ES-I3 (cell line): Measurements from ENCODE around the gene KAT2B.
"Not testable (repeated sequence)": the region's sequence is repeated elsewhere in the genome, so short reads cannot be mapped to it uniquely, and the experiment has no call there.

ENCODE experiments used
- H3K36me3 ChIP-seq: 2 replicates; pipeline ENCODE4 v1.6.1; 2013; ENCODE audit warnings: mild to moderate bottlenecking, low read length, control low read depth, moderate library complexity; ENCODE audit not compliant: insufficient read depth
- H3K4me1 ChIP-seq: 2 replicates; pipeline ENCODE4 v1.6.1; 2013; ENCODE audit warnings: mild to moderate bottlenecking, control low read depth, low read length; ENCODE audit not compliant: insufficient read depth
- H3K9ac ChIP-seq: 2 replicates; pipeline ENCODE4 v1.6.1; 2013; ENCODE audit warnings: low read depth, mild to moderate bottlenecking, low read length, moderate library complexity
- H3K9me3 ChIP-seq: 2 replicates; pipeline ENCODE4 v1.6.1; 2013; ENCODE audit warnings: mild to moderate bottlenecking, low read length, moderate library complexity; ENCODE audit not compliant: control insufficient read depth, insufficient read depth

KAT2B gene

DNA sequence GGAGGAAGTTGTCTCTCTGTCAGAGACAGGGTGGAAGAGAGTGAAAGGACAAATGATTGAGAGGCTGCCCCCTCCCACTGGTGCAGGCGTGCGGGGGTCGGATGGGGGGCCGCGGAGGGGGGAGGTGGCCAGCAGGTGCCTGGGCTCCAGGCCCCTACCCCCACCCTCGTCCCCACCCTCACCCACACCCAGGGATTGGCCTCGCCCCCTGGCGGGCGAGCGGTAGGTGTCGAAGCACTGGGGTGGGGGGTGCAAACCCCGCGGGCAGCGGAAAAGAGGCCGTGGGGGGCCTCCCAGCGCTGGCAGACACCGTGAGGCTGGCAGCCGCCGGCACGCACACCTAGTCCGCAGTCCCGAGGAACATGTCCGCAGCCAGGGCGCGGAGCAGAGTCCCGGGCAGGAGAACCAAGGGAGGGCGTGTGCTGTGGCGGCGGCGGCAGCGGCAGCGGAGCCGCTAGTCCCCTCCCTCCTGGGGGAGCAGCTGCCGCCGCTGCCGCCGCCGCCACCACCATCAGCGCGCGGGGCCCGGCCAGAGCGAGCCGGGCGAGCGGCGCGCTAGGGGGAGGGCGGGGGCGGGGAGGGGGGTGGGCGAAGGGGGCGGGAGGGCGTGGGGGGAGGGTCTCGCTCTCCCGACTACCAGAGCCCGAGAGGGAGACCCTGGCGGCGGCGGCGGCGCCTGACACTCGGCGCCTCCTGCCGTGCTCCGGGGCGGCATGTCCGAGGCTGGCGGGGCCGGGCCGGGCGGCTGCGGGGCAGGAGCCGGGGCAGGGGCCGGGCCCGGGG lies at the start of gene KAT2B:
TSS of gene KAT2B (plus strand) at position 682 of the 783 bp plus-strand sequence. CDS start at position 714, 32 bp downstream.
- no peaks in the 10 kb centered on the region for H3K36me3 ChIP-seq
- H3K9ac ChIP-seq = peak within 1 kb of the TSS; percentile 72
- no peaks in the 10 kb centered on the region for H3K9me3 ChIP-seq
- 0 out of 2 replicates have a peak, but pooled peaks cover 5% of the 10 kb centered on the region for H3K4me1 ChIP-seq

DNA sequence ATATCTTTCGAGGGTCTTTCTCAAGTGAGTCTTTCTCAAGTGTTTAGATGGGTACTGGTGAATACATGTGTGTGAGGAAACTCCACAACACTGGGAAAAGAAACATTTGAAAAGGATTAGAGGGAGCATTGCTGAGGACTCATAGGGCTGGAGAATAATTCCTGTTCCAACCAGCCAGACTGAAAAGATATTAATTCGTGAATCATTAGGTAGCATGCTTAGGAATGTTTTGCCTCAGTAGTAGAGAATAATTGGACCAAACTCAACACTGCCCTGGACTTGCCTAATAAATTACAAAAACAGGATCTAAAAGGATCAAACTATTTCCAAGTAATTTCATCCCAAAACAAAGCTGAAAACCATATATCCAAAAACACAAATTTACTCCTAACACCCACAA lies 45.5 kb upstream of the KAT2B start:
- Histone ChIP-seq H3K4me1 (no peaks in the 10 kb centered on the region), H3K36me3 (no peaks in the 10 kb centered on the region), H3K9ac (no peak overlapping the region), H3K9me3 (no peaks in the 10 kb centered on the region)

- Histone ChIP-seq H3K4me1 (no peaks in the 10 kb centered on the region), H3K9ac (no peak overlapping the region), H3K36me3 (no peaks in the 10 kb centered on the region), H3K9me3 (no peaks in the 10 kb centered on the region)
Observed at GRCh38 chr3:19997502-19997901, 42.7 kb upstream of the KAT2B start.

GRCh38 chr3:20001932-20002331 lies 38.3 kb upstream of the KAT2B start:
- Histone ChIP-seq H3K36me3 (no peaks in the 10 kb centered on the region), H3K9me3 (no peaks in the 10 kb centered on the region), H3K4me1 (no peaks in the 10 kb centered on the region), H3K9ac (no peak overlapping the region)

DNA sequence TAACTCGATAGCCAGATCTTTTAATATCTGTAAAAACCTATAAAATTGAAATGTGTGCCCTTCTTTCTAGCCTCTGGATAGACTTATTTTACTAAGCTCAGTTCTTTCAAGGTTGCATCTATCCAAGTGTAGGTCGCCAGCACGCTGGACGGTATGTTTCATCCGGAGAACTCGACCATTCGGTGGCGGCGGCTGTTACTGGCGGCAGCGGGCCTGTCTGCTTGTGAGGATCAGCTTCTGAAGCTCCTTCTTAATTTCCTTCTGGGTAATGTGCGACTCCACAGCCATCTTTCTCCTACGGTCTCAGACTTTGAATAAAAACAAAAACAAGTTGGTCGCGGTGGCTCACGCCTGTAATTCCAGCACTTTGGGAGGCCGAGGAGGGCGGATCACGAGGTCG lies 32.3 kb upstream of the KAT2B start:
- Histone ChIP-seq H3K36me3 (no peaks in the 10 kb centered on the region), H3K9me3 (no peaks in the 10 kb centered on the region), H3K4me1 (no peaks in the 10 kb centered on the region), H3K9ac (no peak overlapping the region)

- H3K9ac ChIP-seq = no peak overlapping the region
- no peaks in the 10 kb centered on the region for H3K9me3 ChIP-seq
- no peaks in the 10 kb centered on the region for H3K36me3 ChIP-seq
- H3K4me1 ChIP-seq = no peaks in the 10 kb centered on the region
Observed at GRCh38 chr3:20008646-20009045, 31.6 kb upstream of the KAT2B start.

DNA sequence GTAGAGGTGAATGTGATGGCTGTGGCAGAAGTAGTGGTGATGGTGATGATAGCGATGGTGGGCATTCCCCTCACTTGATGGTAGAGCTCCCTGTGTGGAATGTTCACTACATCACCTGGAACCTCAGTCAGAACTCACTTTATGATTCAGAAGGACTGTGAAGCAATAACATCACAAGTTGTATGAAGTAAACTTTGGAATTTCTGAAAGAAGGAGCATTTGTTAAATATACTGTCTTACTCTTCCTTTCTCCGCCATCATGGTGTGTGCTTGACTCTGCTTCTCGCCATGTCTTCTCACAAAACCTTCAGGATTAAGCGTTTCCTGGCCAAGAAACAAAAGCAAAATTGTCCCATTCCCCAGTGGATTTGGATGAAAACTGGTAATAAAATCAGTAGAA lies 28.1 kb upstream of the KAT2B start, which contains the start of gene PP2D1:
TSS of gene PP2D1 (minus strand) at position 101 of the 400 bp plus-strand sequence. CDS start 192 bp downstream, outside the sequence.
- no peaks in the 10 kb centered on the region for H3K4me1 ChIP-seq
- no peaks in the 10 kb centered on the region for H3K9me3 ChIP-seq
- no peaks in the 10 kb centered on the region for H3K36me3 ChIP-seq
- no peak within 1 kb of the TSS for H3K9ac ChIP-seq

- no peak overlapping the region for H3K9ac ChIP-seq
- H3K9me3 ChIP-seq = no peaks in the 10 kb centered on the region
- H3K4me1 ChIP-seq = no peaks in the 10 kb centered on the region
- H3K36me3 ChIP-seq = no peaks in the 10 kb centered on the region
Observed at GRCh38 chr3:20013396-20013795, 26.9 kb upstream of the KAT2B start.

- H3K36me3 ChIP-seq = no peaks in the 10 kb centered on the region
- no peaks in the 10 kb centered on the region for H3K9me3 ChIP-seq
- H3K9ac ChIP-seq = no peak overlapping the region
- H3K4me1 ChIP-seq = no peaks in the 10 kb centered on the region
Observed at GRCh38 chr3:20015525-20015924, 24.7 kb upstream of the KAT2B start.

DNA sequence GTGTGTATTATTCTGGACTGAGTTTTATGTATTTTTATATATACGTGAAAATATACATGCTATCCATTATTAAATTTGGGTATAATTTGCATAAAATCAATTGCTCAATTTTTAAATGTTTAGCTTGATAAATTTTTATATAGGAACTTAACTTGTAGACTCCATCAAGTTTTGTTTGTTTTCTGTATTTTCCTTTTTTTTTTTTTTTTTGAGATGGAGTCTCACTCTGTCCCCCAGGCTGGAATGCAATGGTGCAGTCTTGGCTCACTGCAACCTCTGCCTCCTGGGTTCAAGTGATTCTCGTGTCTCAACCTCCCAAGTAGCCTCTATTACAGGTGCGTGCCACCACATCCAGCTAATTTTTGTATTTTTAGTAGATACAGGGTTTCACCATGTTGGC lies 24.2 kb upstream of the KAT2B start:
- not testable (repeated sequence) for H3K36me3 ChIP-seq, H3K4me1 ChIP-seq, H3K9me3 ChIP-seq, H3K9ac ChIP-seq

DNA sequence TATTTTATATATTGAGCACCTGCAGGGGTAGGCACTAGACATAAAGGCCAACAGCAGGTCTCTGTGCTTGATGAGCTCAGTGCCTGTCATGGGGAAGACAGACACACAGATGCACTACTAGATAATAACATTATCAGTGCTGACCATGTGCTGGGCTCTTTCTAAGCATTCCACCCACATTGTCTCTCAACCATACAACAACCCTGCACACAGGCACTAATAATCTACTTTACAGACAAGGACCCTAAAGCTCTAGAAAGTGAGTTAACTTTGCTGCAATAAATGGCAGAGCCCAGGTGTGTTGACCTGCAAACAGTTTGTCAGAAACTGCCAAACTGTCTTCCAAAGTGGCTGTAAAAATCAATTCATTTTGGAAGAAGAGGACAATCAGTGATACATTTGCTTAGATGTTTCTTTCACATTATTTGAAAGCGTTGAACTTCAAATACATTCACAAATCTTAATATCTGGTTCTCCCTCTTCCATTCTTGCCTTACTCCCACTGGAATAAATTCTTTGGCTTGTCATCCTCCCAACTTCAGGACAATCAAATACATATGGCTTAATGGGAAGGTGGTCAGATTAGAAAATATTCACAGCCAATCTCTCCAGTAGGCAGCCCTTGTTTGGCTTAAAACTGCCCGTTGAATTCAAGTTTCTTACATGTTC lies 17.2 kb upstream of the KAT2B start:
- Histone ChIP-seq H3K4me1 (no peaks in the 10 kb centered on the region), H3K9me3 (no peaks in the 10 kb centered on the region), H3K36me3 (no peaks in the 10 kb centered on the region), H3K9ac (no peak overlapping the region)

GRCh38 chr3:20023623-20024405 lies 16.4 kb upstream of the KAT2B start:
- Histone ChIP-seq H3K9ac (no peak overlapping the region), H3K4me1 (no peaks in the 10 kb centered on the region)

GRCh38 chr3:20027136-20027535 lies 13.1 kb upstream of the KAT2B start:
- Histone ChIP-seq H3K9me3 (no peaks in the 10 kb centered on the region), H3K9ac (no peak overlapping the region), H3K36me3 (no peaks in the 10 kb centered on the region), H3K4me1 (peaks cover 3% of the 10 kb centered on the region)

More at GRCh38 chr3:20023623-20024405, 16.4 kb upstream of the KAT2B start:
- Histone ChIP-seq H3K36me3 (no peaks in the 10 kb centered on the region), H3K9me3 (no peaks in the 10 kb centered on the region)

DNA sequence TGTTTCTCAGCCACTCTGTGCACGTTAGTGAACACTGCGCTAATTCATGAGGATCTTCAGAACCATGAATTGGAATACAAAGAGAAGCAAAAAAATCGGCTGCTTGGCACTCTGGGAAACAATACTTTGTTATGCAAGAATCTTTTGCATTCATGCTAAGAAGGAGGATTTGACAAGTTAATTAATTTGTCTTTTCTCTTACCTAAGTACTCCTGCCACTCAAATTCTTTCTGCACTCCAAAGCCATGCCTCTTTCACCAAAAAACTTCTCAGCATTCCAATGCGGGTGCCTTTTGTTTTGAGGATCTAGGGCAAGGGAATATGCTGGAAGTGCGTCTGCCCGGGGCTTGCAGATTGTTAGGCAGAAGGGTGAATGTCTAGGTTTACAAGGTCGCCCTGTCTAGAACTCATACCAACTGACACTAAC lies 11.3 kb upstream of the KAT2B start:
- no peaks in the 10 kb centered on the region for H3K9me3 ChIP-seq

More for the DNA sequence above, 11.3 kb upstream of the KAT2B start:
- no peaks in the 10 kb centered on the region for H3K36me3 ChIP-seq
- no peak overlapping the region for H3K9ac ChIP-seq
- peaks cover 3% of the 10 kb centered on the region for H3K4me1 ChIP-seq
